Tibial nerve (tissue), 4 donors: ENCODE measurements around the gene RFX4. TPM values are rescaled to one million over a fixed set of nuclear protein-coding genes. Genes with fewer than 3 reads are reported as not detected.

ENCODE experiments used
- DNase-seq, 2 donors: peaks; one replicate each; pipeline ENCODE4 v3.0.0-alpha.2; 2019; ENCODE audit warnings: low spot score in 2 of 2
- H3K27ac ChIP-seq, 4 donors: fragments of 200-600 bp; sonication (generic) in 3 of 4; one replicate each; pipeline ENCODE4 v1.5.1; 2017 to 2019; ENCODE audit warnings: mild to moderate bottlenecking in 1 of 4
- H3K27me3 ChIP-seq, 2 donors: fragments of 200-600 bp; sonication (generic) in 1 of 2; one replicate each; pipeline versions ENCODE4 v1.5.1 to v1.6.0; 2017 to 2019
- H3K36me3 ChIP-seq, 3 donors: fragments of 200-600 bp; sonication (generic); one replicate each; pipeline ENCODE4 v1.5.1; 2018 to 2019
- H3K4me1 ChIP-seq, 4 donors: fragments of 200-600 bp; sonication (generic) in 3 of 4; one replicate each; pipeline ENCODE4 v1.5.1; 2017 to 2019
- H3K4me3 ChIP-seq, 4 donors: fragments of 200-600 bp; sonication (generic) in 3 of 4; one replicate each; pipeline ENCODE4 v1.5.1; 2017 to 2019; ENCODE audit warnings: mild to moderate bottlenecking in 1 of 4, moderate library complexity in 1 of 4
- H3K9me3 ChIP-seq, 4 donors: fragments of 200-600 bp; sonication (generic) in 3 of 4; one replicate each; pipeline ENCODE4 v1.5.1; 2017 to 2019
- EP300 ChIP-seq, 2 donors: sonication (generic); formaldehyde crosslinking; IDR thresholded peaks; one replicate each; pipeline ENCODE4 v1.6.1; 2017; ENCODE audit warnings: antibody characterized with exemption in 2 of 2, mild to moderate bottlenecking in 1 of 2
- POLR2A ChIP-seq, 2 donors: fragments of 450-650 bp; IDR thresholded peaks; one replicate each; pipeline ENCODE4 v1.6.1; 2017; ENCODE audit warnings: antibody characterized with exemption in 2 of 2, mild to moderate bottlenecking in 2 of 2, moderate library complexity in 2 of 2
- WGBS, 2 donors: methylation state at CpG; one replicate each; pipeline ENCODE4 v1.1.5; 2018; 5-methylcytosine and 5-hydroxymethylcytosine counted together
- total RNA-seq, 4 donors: library from RNA; depleted of rRNA; stranded (reverse); fragments of >200 nt; gene quantifications; one replicate each; pipeline ENCODE4 v1.1.0, GENCODE V29; 2016
- TF ChIP-seq, protein P1 (sequence below), 5 experiments: fragments of 200-600 bp in 3 of 5; fragments of 450-650 bp in 2 of 5; sonication (generic) in 3 of 5; IDR thresholded peaks; one replicate each; pipeline ENCODE4 v1.5.1; 2016 to 2019; ENCODE audit warnings: antibody characterized with exemption in 5 of 5, mild to moderate bottlenecking in 3 of 5, moderate library complexity in 2 of 5

Gene RFX4
- total RNA-seq, 4 donors from 2014 or later: not detected

- H3K27me3 ChIP-seq: peaks cover 0 to 62% of the 10 kb centered on the region in 2 donors
- H3K9me3 ChIP-seq: no peaks in the 10 kb centered on the region
- WGBS, 2 donors: 60 to 74% methylated on average over 2 of the region's 2 CpGs
- TF ChIP-seq, protein P1, sequence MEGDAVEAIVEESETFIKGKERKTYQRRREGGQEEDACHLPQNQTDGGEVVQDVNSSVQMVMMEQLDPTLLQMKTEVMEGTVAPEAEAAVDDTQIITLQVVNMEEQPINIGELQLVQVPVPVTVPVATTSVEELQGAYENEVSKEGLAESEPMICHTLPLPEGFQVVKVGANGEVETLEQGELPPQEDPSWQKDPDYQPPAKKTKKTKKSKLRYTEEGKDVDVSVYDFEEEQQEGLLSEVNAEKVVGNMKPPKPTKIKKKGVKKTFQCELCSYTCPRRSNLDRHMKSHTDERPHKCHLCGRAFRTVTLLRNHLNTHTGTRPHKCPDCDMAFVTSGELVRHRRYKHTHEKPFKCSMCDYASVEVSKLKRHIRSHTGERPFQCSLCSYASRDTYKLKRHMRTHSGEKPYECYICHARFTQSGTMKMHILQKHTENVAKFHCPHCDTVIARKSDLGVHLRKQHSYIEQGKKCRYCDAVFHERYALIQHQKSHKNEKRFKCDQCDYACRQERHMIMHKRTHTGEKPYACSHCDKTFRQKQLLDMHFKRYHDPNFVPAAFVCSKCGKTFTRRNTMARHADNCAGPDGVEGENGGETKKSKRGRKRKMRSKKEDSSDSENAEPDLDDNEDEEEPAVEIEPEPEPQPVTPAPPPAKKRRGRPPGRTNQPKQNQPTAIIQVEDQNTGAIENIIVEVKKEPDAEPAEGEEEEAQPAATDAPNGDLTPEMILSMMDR (IDR thresholded peaks at IDR 0.05): no peak
- TF ChIP-seq EP300 (IDR thresholded peaks at IDR 0.05) (no peak), POLR2A (IDR thresholded peaks at IDR 0.05) (no peak)
- H3K36me3 ChIP-seq: no peaks in the 10 kb centered on the region
- H3K4me1 ChIP-seq: peaks cover 0 to 21% (median 13%) of the 10 kb centered on the region in 4 donors
- no peak for DNase-seq
- H3K27ac ChIP-seq: no peak overlapping the region
- H3K4me3 ChIP-seq: no peak overlapping the region
These were observed 7.8 kb downstream of the RFX4 start for GRCh38 chr12:106590601-106591000.

DNA sequence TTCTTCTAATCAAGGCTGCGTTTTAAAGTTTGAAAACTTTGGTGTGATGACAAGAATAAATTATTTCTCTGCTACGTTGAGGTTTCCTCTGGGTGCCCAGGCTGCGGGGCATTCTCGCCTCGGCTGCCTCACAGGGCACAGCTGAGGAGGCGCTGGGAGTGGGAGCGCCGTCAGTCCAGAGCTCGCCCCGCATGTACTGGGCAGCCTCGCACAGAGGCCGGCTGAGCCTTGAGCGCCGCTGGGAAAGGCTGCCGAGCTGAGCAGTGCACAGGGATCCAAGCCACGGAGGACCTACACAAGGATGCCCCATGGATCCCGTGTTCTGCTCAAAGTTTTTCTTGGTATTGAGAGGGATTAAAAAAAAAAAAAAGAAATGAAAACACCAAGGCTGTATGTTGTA, 11.6 kb downstream of the RFX4 start:
- WGBS, 2 donors: 25 to 36% methylated on average over 17 of the region's 17 CpGs
- H3K27ac ChIP-seq: no peak overlapping the region
- H3K9me3 ChIP-seq: no peaks in the 10 kb centered on the region
- no peaks in the 10 kb centered on the region for H3K36me3 ChIP-seq
- H3K4me1 ChIP-seq: no peaks in the 10 kb centered on the region
- H3K27me3 ChIP-seq: peaks cover 0 to 23% of the 10 kb centered on the region in 2 donors
- no peak overlapping the region for H3K4me3 ChIP-seq
- TF ChIP-seq EP300 (IDR thresholded peaks at IDR 0.05) (no peak), POLR2A (IDR thresholded peaks at IDR 0.05) (no peak)
- TF ChIP-seq, protein P1 (IDR thresholded peaks at IDR 0.05): no peak
- DNase-seq: no peak

DNA sequence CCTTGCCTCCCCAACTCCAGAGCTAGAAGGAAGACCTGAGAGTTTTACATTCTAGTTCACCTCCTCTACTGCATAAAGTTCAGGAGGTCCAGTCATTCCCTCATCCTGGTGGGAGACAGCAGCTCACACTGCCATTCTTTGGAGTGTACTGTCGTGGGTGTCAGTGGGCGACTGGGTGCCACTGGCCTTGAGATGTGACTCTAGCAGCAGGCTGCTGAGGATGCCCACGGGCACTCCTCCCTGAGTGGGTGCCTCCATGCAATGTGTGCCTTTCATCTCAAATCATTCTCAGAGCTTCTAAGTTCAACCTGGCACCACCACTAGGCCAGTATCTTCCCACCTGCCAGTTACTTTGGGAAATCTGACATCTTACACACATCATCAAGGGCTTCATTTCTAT, 12.5 kb downstream of the RFX4 start:
- H3K27me3 ChIP-seq: peaks cover 0 to 15% of the 10 kb centered on the region in 2 donors
- H3K4me3 ChIP-seq: no peak overlapping the region
- H3K4me1 ChIP-seq: no peaks in the 10 kb centered on the region
- H3K9me3 ChIP-seq: no peaks in the 10 kb centered on the region
- 77 to 84% methylated on average over 3 of the region's 3 CpGs for WGBS, 2 donors
- no peak for DNase-seq
- H3K36me3 ChIP-seq: no peaks in the 10 kb centered on the region
- H3K27ac ChIP-seq: no peak overlapping the region
- TF ChIP-seq EP300 (IDR thresholded peaks at IDR 0.05) (no peak), POLR2A (IDR thresholded peaks at IDR 0.05) (no peak)
- TF ChIP-seq, protein P1 (IDR thresholded peaks at IDR 0.05): no peak

DNA sequence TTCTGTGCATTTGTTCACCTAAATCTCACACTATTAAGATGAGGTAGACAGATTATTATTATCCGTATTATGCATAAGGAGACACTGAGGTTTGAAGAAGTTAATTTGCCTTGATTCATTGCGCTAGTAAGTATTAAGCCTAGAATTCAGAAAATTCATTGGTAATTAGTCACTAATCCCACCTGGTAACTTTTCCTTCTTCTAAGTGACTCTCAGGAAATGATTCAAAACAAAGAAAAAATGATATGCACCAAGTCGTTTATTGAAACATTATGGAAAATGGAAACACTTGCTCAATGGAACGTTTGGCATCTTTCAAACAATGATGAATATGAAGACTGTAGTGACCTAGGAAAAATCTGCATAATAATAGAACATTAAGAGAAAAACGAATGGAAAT, 15.2 kb downstream of the RFX4 start:
- DNase-seq: no peak
- H3K4me1 ChIP-seq: no peaks in the 10 kb centered on the region
- H3K9me3 ChIP-seq: no peaks in the 10 kb centered on the region
- H3K27ac ChIP-seq: no peak overlapping the region
- TF ChIP-seq, protein P1 (IDR thresholded peaks at IDR 0.05): no peak
- TF ChIP-seq EP300 (IDR thresholded peaks at IDR 0.05) (no peak), POLR2A (IDR thresholded peaks at IDR 0.05) (no peak)
- H3K27me3 ChIP-seq: no peaks in the 10 kb centered on the region
- WGBS, 2 donors: 45% methylated on average over 5 of the region's 5 CpGs
- H3K4me3 ChIP-seq: no peak overlapping the region
- H3K36me3 ChIP-seq: no peaks in the 10 kb centered on the region

DNA sequence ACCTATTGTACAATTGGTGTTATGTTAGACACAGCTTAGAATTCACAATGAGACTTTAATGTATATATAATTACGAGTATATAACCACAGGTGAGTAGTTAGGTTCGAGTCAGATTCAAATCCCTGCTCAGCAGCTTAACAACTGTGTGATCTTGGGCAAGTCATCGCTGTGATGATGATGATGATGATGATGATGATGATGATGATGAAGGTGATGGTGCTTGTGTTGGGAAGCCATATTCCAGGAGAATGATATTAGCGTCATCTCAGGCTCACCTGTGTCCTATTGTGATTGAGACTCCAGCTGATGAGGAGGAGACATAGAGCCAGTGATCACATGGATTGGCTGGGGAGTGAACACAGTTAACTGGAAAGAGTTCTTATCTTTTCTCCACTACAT, 16.5 kb downstream of the RFX4 start:
- Histone ChIP-seq H3K9me3 (no peaks in the 10 kb centered on the region), H3K4me3 (no peak overlapping the region), H3K27me3 (no peaks in the 10 kb centered on the region), H3K36me3 (no peaks in the 10 kb centered on the region), H3K27ac (no peak overlapping the region), H3K4me1 (no peaks in the 10 kb centered on the region)
- DNase-seq: no peak
- 92 to 97% methylated on average over 4 of the region's 4 CpGs for WGBS, 2 donors
- TF ChIP-seq, protein P1 (IDR thresholded peaks at IDR 0.05): no peak
- TF ChIP-seq EP300 (IDR thresholded peaks at IDR 0.05) (no peak), POLR2A (IDR thresholded peaks at IDR 0.05) (no peak)
